SU-DHL-6 (cell line): ENCODE data around the gene LRRC4C.

ENCODE experiments used
- H2AFZ ChIP-seq: fragments of 200-600 bp; sonication (generic); 2 replicates; pipeline ENCODE4 v1.6.1; 2014; ENCODE audit warnings: low read depth, mild to moderate bottlenecking, moderate library complexity, mixed read lengths, antibody characterized with exemption, low read length; ENCODE audit not compliant: severe bottlenecking
- H3F3A ChIP-seq: fragments of 200-600 bp; shearing (Covaris generic); 2 replicates; pipeline ENCODE4 v1.6.0; 2016; ENCODE audit warnings: antibody characterized with exemption, mild to moderate bottlenecking; ENCODE audit not compliant: insufficient read depth
- H3K27ac ChIP-seq: fragments of 200-600 bp; sonication (generic); 2 replicates; pipeline ENCODE4 v1.5.1; 2016; ENCODE audit warnings: low read depth, mild to moderate bottlenecking, low read length, moderate library complexity, mixed read lengths
- H3K27me3 ChIP-seq: fragments of 200-600 bp; sonication (generic), shearing (Covaris generic); 2 replicates; pipeline ENCODE4 v1.6.0; 2014; ENCODE audit warnings: mild to moderate bottlenecking, low read length
- H3K36me3 ChIP-seq: fragments of 200-600 bp; sonication (generic); 2 replicates; pipeline ENCODE4 v1.6.1; 2014; ENCODE audit warnings: mild to moderate bottlenecking, low read length, mixed read lengths
- H3K4me2 ChIP-seq: fragments of 300-600, 200-600 bp; shearing (Covaris generic), sonication (generic); 2 replicates; pipeline ENCODE4 v1.6.0; 2014; ENCODE audit warnings: low read length, low read depth, mild to moderate bottlenecking; ENCODE audit not compliant: poor library complexity, severe bottlenecking
- H3K4me3 ChIP-seq: fragments of 200-600 bp; sonication (generic); 2 replicates; pipeline ENCODE4 v1.5.1; 2014; ENCODE audit warnings: antibody characterized with exemption, low read length, mild to moderate bottlenecking, mixed read lengths; ENCODE audit not compliant: insufficient read depth, poor library complexity, severe bottlenecking
- H3K79me2 ChIP-seq: fragments of 200-600 bp; sonication (generic); 2 replicates; pipeline ENCODE4 v1.6.1; 2014; ENCODE audit warnings: mild to moderate bottlenecking, low read length, moderate library complexity; ENCODE audit not compliant: insufficient read depth
- H3K9ac ChIP-seq: fragments of 200-600 bp; sonication (generic); 2 replicates; pipeline ENCODE4 v1.7.0; 2014; ENCODE audit warnings: mild to moderate bottlenecking, low read length
- H3K9me2 ChIP-seq: fragments of 200-600 bp; sonication (generic); replicated peaks from 2 replicates; pipeline ENCODE4 v1.6.1; 2014; ENCODE audit warnings: low read length; ENCODE audit not compliant: insufficient read depth
- H3K9me3 ChIP-seq: fragments of 200-600 bp; sonication (generic); 2 replicates; pipeline ENCODE4 v1.6.1; 2014; ENCODE audit warnings: low read length, mixed read lengths; ENCODE audit not compliant: insufficient read depth
- H4K20me1 ChIP-seq: fragments of 200-600 bp; sonication (generic); 2 replicates; pipeline ENCODE4 v1.6.1; 2014; ENCODE audit warnings: low read depth, mild to moderate bottlenecking, antibody characterized with exemption, low read length, moderate library complexity, mixed read lengths
- EZH2phosphoT487 ChIP-seq: fragments of 200-600 bp; sonication (generic), shearing (Covaris generic); conservative IDR thresholded peaks from 2 replicates; pipeline ENCODE4 v1.6.1; 2018; ENCODE audit warnings: mild to moderate bottlenecking, antibody characterized with exemption, low read length, moderate library complexity, mixed read lengths
- TF ChIP-seq, protein P1 (sequence below): fragments of 200-600 bp; sonication (generic); IDR thresholded peaks from one replicate; pipeline ENCODE4 v1.5.1; 2017; ENCODE audit warnings: antibody characterized with exemption, mild to moderate bottlenecking, low read length, moderate library complexity; ENCODE audit not compliant: insufficient read depth, poor library complexity, severe bottlenecking

LRRC4C gene

GRCh38 chr11:40321537-40321936, 1137.9 kb downstream of the LRRC4C start:
- Histone ChIP-seq H3K4me3 (no peak overlapping the region), H4K20me1 (no peaks in the 10 kb centered on the region), H3K9me3 (no peaks in the 10 kb centered on the region), H3K4me2 (no peak overlapping the region), H2AFZ (no peak overlapping the region), H3K79me2 (no peaks in the 10 kb centered on the region), H3K27ac (no peak overlapping the region), H3K36me3 (no peaks in the 10 kb centered on the region), H3K9me2 (no peaks in the 10 kb centered on the region), H3K27me3 (no peaks in the 10 kb centered on the region), H3K9ac (no peak overlapping the region), H3F3A (no peaks in the 10 kb centered on the region)
- TF ChIP-seq, protein P1, sequence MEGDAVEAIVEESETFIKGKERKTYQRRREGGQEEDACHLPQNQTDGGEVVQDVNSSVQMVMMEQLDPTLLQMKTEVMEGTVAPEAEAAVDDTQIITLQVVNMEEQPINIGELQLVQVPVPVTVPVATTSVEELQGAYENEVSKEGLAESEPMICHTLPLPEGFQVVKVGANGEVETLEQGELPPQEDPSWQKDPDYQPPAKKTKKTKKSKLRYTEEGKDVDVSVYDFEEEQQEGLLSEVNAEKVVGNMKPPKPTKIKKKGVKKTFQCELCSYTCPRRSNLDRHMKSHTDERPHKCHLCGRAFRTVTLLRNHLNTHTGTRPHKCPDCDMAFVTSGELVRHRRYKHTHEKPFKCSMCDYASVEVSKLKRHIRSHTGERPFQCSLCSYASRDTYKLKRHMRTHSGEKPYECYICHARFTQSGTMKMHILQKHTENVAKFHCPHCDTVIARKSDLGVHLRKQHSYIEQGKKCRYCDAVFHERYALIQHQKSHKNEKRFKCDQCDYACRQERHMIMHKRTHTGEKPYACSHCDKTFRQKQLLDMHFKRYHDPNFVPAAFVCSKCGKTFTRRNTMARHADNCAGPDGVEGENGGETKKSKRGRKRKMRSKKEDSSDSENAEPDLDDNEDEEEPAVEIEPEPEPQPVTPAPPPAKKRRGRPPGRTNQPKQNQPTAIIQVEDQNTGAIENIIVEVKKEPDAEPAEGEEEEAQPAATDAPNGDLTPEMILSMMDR: no peak
- no peak for TF ChIP-seq EZH2phosphoT487

- no peaks in the 10 kb centered on the region for H3K27me3 ChIP-seq
- no peak overlapping the region for H2AFZ ChIP-seq
These were observed 1143.3 kb downstream of the LRRC4C start for GRCh38 chr11:40316171-40316570.

GRCh38 chr11:40315122-40315521, 1144.3 kb downstream of the LRRC4C start:
- Histone ChIP-seq H2AFZ (no peak overlapping the region), H3K9me2 (no peaks in the 10 kb centered on the region)

More at GRCh38 chr11:40316171-40316570, 1143.3 kb downstream of the LRRC4C start:
- Histone ChIP-seq H3K27ac (no peak overlapping the region), H3K9me3 (no peaks in the 10 kb centered on the region), H3K9me2 (no peaks in the 10 kb centered on the region), H3K4me3 (no peak overlapping the region), H3K4me2 (no peak overlapping the region), H3K36me3 (no peaks in the 10 kb centered on the region), H3F3A (no peaks in the 10 kb centered on the region), H3K79me2 (no peaks in the 10 kb centered on the region), H3K9ac (no peak overlapping the region), H4K20me1 (no peaks in the 10 kb centered on the region)
- TF ChIP-seq EZH2phosphoT487: no peak
- TF ChIP-seq, protein P1: no peak

More at GRCh38 chr11:40315122-40315521, 1144.3 kb downstream of the LRRC4C start:
- Histone ChIP-seq H4K20me1 (no peaks in the 10 kb centered on the region), H3K4me2 (no peak overlapping the region), H3K27ac (no peak overlapping the region), H3K79me2 (no peaks in the 10 kb centered on the region), H3K9ac (no peak overlapping the region), H3K9me3 (no peaks in the 10 kb centered on the region), H3K4me3 (no peak overlapping the region), H3K36me3 (no peaks in the 10 kb centered on the region), H3F3A (no peaks in the 10 kb centered on the region), H3K27me3 (no peaks in the 10 kb centered on the region)
- no peak for TF ChIP-seq EZH2phosphoT487
- TF ChIP-seq, protein P1: no peak
